ENCODE measurements around the gene SPATA31C2.
"Not testable (repeated sequence)": the region's sequence is repeated elsewhere in the genome, so short reads cannot be mapped to it uniquely, and the experiment has no call there.

The SPATA31C2 gene

GRCh38 chr9:88138375-88138774 is at the start of gene SPATA31C2:
Gene SPATA31C2, minus strand, starts transcription at chr9:88138475. Its CDS starts 29 bp downstream, at chr9:88138446.
- not testable (repeated sequence) for DNase-seq

- DNase-seq: no peak
These were observed 49.4 kb upstream of the SPATA31C2 start for GRCh38 chr9:88187631-88188030.

DNA sequence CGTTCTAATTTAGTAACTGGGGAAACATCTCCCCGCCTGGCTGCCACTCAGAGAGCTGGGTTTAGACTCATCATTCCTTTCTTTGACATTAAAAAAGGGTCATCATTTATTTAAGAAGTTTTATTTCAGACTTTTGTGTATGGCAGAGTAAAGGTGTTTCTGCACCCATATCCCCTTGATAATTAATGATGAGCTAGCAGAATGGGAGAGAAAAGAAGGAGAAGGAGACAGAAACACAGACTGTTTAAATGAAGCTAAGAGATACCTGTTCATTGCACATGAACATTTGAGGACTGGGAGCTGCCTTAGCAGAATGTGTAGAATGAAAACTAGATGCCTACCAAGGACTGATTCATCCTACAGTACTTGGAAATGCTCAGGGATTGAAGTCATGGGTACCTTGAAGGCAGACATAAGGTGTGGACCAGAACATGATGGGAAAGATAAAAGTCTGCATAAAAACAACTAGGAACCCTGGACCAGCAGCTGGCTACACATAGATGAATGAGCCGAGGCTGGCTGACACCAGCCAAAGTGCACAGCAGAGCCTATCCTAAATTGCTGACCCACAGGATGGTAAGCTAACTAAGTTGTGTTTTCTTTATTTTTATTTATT is 48.3 kb upstream of the SPATA31C2 start:
- DNase-seq: no peak

- DNase-seq: no peak
These were observed 46.7 kb upstream of the SPATA31C2 start for GRCh38 chr9:88184976-88185375.

DNA sequence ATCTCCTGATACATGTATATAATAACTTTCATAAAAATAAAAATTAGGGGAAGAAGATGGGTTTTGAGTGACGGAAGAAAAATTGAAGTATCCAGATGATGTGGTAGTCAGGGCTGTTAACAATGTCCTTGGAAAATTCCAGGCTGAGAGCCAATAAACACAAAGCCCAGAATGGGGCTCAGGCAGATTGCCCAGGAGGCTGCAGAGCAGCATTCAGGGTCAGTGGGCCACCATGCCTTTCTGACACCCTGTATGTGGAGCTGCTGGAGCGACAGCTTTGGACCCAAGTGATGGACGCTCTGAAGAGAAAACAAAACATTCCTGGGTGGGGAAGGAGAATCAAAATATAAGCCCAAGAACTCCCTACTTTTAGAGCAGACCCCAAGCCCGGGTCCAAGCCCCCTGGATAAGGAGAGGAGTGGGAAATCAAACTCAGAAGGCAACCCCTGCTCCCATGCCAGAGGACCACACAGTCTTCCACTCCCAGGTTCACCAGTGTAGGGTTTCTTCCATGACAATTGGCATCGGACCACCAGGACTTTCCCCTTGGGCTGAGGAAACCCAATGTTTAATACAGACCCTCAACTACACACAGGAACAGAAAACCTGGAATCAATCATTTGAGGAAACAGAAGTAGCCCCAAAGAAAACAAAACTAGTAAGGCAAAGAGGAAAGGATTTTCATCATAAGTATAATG is 45.7 kb upstream of the SPATA31C2 start:
- DNase-seq: no peak

DNA sequence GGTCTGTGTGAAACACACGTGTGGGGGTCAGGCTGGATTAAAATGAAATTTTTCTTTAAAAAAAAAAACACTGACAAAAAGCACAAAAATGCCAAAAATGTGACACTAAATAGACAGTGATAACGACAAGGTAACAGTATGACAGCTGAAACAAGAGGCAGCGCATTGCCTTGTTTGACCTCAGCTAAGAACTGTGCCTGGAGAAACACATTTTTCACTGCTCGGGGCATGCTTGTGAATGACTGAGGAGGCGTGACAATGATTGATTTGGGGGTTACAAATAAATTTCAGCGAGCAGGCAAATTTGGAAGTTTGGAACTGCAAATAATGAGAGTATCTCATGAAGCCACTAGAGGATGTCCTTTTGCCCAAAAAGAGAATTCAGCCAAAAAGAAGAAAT is 44.2 kb upstream of the SPATA31C2 start:
- no peak for DNase-seq

- DNase-seq: no peak
These were observed 41.9 kb upstream of the SPATA31C2 start for GRCh38 chr9:88180081-88180765.

GRCh38 chr9:88179062-88179521 is 40.8 kb upstream of the SPATA31C2 start:
- no peak for DNase-seq

GRCh38 chr9:88178641-88179040 is 40.4 kb upstream of the SPATA31C2 start:
- DNase-seq: no peak

- DNase-seq: no peak
These were observed 39.1 kb upstream of the SPATA31C2 start for GRCh38 chr9:88177371-88177770.

DNA sequence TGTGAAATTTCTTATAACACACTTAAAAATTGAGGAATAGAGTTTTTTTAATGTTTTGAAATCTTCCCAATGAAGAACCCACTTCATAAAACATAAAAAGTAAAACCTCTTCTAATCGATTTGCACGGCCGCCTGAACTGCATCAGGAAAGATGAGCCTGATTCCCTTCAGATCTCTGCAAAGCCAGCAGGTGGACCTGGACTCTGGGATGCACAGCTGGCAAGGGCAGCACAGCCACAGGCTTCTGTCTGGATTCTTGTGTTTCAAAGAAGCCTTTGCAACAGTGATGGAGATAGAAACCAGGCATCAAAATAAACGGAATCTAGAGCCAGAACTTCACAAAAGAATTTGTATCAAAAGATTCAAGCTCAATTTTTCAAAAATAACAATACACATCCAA is 36.0 kb upstream of the SPATA31C2 start:
- DNase-seq: no peak

GRCh38 chr9:88173378-88173999 is 35.2 kb upstream of the SPATA31C2 start:
- no peak for DNase-seq

GRCh38 chr9:88169700-88170099 is 31.4 kb upstream of the SPATA31C2 start:
- no peak for DNase-seq

DNA sequence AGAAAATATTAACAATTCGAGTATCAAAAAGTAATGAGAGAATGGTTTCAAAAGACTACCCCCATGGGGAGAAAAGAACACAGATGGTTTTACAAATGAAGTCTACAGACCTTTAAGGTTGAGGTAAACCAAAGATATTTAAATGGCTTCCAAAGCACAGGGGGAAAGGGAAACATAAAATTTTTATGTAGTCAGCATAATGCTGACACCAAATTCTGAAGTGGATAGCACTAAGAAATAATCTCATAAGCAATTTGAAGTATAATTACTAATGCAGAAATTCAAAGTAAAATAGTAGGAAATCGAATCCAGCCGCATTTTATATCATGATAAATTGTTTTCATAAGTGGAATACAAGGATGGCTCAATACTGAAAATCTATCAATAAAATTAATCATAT is 30.3 kb upstream of the SPATA31C2 start:
- no peak for DNase-seq

DNA sequence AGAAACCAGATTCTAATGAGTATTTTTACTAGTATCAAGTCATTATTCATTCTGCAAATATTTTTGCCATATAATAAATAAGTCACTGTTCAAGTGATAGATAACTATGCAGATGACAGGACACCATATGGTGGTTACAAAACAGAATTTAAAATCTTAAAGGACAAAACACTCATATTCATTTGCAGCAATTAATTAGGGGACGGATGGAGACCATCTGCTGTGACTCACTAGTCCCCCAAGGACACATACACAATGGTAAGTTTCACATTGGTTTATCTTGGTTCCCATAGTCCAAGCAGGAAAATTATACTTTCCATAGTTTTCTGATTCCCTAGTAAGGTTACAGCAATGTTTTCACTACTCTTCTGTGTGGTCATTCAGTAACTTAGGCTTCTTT is 28.4 kb upstream of the SPATA31C2 start:
- DNase-seq: no peak

DNA sequence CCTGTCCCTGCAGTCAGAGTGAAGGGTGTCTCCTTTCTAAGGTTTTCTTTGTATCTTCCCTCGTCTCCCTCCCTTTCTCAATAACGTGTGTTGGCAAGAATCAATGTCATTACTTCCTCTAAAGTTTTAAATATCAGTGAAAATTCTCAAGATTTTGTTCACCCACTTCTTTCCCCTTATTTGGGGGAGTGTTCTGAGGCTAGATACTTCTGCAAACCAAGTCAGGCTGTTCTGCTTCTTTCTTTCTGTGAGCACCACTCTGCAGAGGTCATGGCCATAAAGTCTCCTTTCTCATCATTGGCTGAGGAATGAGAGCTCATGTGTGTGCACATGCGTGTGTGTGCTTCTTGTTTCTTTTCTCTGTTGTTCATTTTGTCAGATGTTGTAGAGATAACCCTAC is 26.6 kb upstream of the SPATA31C2 start:
- DNase-seq: no peak

- DNase-seq: no peak
These were observed 22.9 kb upstream of the SPATA31C2 start for GRCh38 chr9:88161144-88161543.

DNA sequence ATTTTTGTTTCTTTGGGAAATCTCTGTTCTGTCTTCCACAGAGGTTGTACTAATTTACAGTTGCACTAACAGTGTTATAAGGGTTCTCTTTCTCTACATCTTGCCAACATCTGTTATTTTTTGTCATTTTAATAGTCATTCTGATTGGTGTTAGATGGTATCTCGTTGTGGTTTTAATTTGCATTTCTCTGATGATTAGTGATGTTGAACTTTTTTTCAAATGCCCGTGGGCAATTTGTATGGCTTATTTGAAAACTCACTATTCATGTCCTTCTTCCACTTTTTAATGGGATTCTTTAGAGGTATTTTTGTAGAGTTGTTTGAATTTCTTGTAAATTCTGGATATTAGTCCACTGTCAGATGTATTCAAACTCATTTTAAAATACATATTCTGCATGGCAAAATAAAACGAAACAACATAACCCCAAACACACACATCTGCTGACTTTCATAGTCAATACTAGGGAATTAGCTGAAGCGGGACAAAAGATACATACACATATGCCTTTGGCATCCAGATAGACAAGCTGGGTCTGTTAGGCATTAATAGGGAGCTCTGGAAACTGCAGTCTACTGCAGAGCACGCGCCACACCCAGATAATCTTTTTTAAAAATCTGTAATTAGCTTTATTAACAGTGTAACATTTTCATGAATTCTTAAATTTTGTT is 5.8 kb upstream of the SPATA31C2 start:
- DNase-seq: no peak

DNA sequence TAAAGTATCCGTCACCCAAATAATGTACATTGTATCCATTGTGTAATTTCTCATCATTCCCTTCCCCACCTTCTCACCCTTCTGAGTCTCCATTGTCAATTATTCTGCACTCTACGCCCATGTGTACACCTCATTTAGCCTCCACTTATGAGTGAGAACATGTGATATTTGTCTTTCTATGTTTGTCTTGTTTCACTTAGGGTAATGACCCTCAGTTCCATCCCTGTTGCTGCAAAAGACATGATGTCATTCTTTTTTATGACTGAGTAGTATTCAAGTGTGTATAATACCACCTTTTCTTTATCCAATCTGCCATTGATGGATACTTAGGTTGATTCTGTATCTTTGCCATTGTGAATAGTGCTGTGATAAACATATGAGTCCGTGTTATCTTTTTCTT is 4.9 kb upstream of the SPATA31C2 start:
- no peak for DNase-seq

DNA sequence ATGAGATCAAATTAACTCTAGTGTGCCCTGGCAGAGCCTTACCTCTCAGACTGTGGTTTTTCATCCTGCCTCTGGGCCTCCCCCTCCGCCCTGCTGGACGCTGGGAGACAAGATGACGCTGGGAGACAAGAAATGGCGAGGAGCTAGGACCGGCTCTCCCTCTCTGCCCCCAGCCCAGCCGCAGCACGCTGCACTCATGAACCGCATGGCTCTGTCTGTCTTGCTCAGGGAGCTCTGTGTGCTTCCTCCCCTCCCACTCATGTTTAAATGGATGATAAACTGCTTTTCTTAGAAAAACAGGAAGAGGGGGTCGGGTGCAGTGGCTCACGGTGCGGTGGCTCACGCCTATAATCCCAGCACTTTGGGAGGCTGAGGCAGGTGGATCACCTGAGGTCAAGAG is 4.7 kb downstream of the SPATA31C2 start:
- DNase-seq: not testable (repeated sequence)

DNA sequence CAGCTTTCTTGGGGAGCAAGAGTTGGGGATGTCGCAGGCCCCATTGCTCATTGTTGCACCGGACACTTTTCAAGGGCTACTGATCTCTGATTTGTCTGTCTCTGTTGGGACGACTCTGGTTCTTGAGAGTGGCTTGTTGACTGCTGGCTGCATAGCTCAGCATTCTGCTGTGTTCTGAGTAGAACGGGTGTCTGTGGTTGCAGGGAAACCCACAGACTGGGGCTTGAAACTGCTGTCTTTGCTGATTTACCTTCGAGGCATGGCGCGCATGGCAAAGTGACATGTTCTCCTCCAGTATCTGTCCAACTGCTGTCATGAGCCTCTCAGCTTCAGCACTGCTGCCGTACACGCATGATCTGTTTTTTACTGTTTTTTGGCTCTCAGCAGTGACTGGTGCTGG is 8.7 kb downstream of the SPATA31C2 start:
- DNase-seq: not testable (repeated sequence)

DNA sequence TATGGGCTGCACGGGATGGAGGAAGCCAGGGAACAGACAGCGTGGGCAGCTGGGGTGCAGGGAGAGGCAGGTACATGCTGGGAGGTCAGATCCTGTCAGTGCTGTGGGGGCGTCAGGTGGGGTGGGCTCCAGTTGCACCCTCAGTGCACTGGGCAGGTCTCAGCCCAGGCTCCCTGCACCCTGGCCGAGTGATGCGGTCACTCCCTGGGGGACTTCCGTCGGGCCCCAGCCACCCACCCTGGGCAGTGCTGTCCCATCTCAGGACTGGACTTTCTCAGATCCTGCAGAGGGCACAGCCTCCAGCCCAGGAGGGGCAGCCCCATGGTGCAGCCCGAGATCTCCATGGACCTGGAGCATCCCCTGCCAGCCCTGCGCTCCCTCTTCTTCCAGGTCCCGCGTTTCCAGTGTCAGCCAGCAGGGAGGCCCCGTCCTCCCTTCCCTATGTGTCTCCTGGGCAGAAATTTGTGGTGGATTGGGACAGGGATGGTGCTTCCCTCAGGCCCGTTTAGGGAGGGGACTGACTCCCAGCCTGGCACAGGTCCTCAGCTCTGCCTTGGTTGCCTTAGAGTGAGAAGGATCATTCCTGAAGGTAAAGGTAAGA is 10.5 kb downstream of the SPATA31C2 start:
- not testable (repeated sequence) for DNase-seq

- DNase-seq: not testable (repeated sequence)
These were observed 14.9 kb downstream of the SPATA31C2 start for GRCh38 chr9:88123413-88123812.

Measured in cerebellar nuclear complex (tissue), 1 donor.